ENCODE measurements around the gene PTH1R.
"Not testable (repeated sequence)": the region's sequence is repeated elsewhere in the genome, so short reads cannot be mapped to it uniquely, and the experiment has no call there.

Gene PTH1R

GRCh38 chr3:46910166-46910760, 32.7 kb downstream of the PTH1R start:
- DNase-seq (ENCODE audit: low read depth in 1 of 2, low spot score in 1 of 2): no peak

- not testable (repeated sequence) for DNase-seq (ENCODE audit: low read depth in 1 of 2, low spot score in 1 of 2)
These were observed 33.4 kb downstream of the PTH1R start for GRCh38 chr3:46910914-46911313.

GRCh38 chr3:46912986-46913385, 35.5 kb downstream of the PTH1R start:
- DNase-seq (ENCODE audit: low read depth in 1 of 2, low spot score in 1 of 2): no peak

- DNase-seq (ENCODE audit: low read depth in 1 of 2, low spot score in 1 of 2): no peak
These were observed 36.1 kb downstream of the PTH1R start for GRCh38 chr3:46913644-46914043.

- no peak for DNase-seq (ENCODE audit: low read depth in 1 of 2, low spot score in 1 of 2)
These were observed 37.3 kb downstream of the PTH1R start for GRCh38 chr3:46914849-46915248.

- DNase-seq (ENCODE audit: low read depth in 1 of 2, low spot score in 1 of 2): no peak
These were observed 37.8 kb downstream of the PTH1R start for GRCh38 chr3:46915297-46915822.

- no peak for DNase-seq (ENCODE audit: low read depth in 1 of 2, low spot score in 1 of 2)
These were observed 38.8 kb downstream of the PTH1R start for GRCh38 chr3:46916278-46916677.

GRCh38 chr3:46916799-46917198, 39.3 kb downstream of the PTH1R start:
- no peak for DNase-seq (ENCODE audit: low read depth in 1 of 2, low spot score in 1 of 2)

- no peak for DNase-seq (ENCODE audit: low read depth in 1 of 2, low spot score in 1 of 2)
These were observed 39.7 kb downstream of the PTH1R start for GRCh38 chr3:46917257-46917656.

GRCh38 chr3:46918202-46918601, 40.7 kb downstream of the PTH1R start:
- DNase-seq (ENCODE audit: low read depth in 1 of 2, low spot score in 1 of 2): no peak

- no peak for DNase-seq (ENCODE audit: low read depth in 1 of 2, low spot score in 1 of 2)
These were observed 41.1 kb downstream of the PTH1R start for GRCh38 chr3:46918634-46919033.

- no peak for DNase-seq (ENCODE audit: low read depth in 1 of 2, low spot score in 1 of 2)
These were observed 43.5 kb downstream of the PTH1R start for GRCh38 chr3:46921041-46921440.

- no peak for DNase-seq (ENCODE audit: low read depth in 1 of 2, low spot score in 1 of 2)
These were observed 44.4 kb downstream of the PTH1R start for GRCh38 chr3:46921871-46922271.

- DNase-seq (ENCODE audit: low read depth in 1 of 2, low spot score in 1 of 2): no peak
These were observed 44.9 kb downstream of the PTH1R start for GRCh38 chr3:46922426-46922825.

- no peak for DNase-seq (ENCODE audit: low read depth in 1 of 2, low spot score in 1 of 2)
These were observed 45.5 kb downstream of the PTH1R start for GRCh38 chr3:46922871-46923558.

- no peak for DNase-seq (ENCODE audit: low read depth in 1 of 2, low spot score in 1 of 2)
These were observed 46.2 kb downstream of the PTH1R start for GRCh38 chr3:46923559-46924350.

- DNase-seq (ENCODE audit: low read depth in 1 of 2, low spot score in 1 of 2): no peak
These were observed 47.5 kb downstream of the PTH1R start for GRCh38 chr3:46924921-46925584.

GRCh38 chr3:46925585-46925934, 48.0 kb downstream of the PTH1R start:
- no peak for DNase-seq (ENCODE audit: low read depth in 1 of 2, low spot score in 1 of 2)

GRCh38 chr3:46926039-46926438, 48.5 kb downstream of the PTH1R start:
- DNase-seq (ENCODE audit: low read depth in 1 of 2, low spot score in 1 of 2): no peak

GRCh38 chr3:46926447-46926846, 48.9 kb downstream of the PTH1R start:
- DNase-seq (ENCODE audit: low read depth in 1 of 2, low spot score in 1 of 2): no peak

- no peak for DNase-seq (ENCODE audit: low read depth in 1 of 2, low spot score in 1 of 2)
These were observed 49.6 kb downstream of the PTH1R start for GRCh38 chr3:46926871-46927717.
